ENCODE measurements around the gene MND1.

- TF ChIP-seq, protein P1, sequence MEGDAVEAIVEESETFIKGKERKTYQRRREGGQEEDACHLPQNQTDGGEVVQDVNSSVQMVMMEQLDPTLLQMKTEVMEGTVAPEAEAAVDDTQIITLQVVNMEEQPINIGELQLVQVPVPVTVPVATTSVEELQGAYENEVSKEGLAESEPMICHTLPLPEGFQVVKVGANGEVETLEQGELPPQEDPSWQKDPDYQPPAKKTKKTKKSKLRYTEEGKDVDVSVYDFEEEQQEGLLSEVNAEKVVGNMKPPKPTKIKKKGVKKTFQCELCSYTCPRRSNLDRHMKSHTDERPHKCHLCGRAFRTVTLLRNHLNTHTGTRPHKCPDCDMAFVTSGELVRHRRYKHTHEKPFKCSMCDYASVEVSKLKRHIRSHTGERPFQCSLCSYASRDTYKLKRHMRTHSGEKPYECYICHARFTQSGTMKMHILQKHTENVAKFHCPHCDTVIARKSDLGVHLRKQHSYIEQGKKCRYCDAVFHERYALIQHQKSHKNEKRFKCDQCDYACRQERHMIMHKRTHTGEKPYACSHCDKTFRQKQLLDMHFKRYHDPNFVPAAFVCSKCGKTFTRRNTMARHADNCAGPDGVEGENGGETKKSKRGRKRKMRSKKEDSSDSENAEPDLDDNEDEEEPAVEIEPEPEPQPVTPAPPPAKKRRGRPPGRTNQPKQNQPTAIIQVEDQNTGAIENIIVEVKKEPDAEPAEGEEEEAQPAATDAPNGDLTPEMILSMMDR (IDR thresholded peaks at IDR 0.05): no peak
- TF ChIP-seq POLR2A (IDR thresholded peaks at IDR 0.05): no peak
These were observed 25.7 kb upstream of the MND1 start for GRCh38 chr4:153318696-153319320.

All from lower leg skin (tissue), 3 donors.